B cell (primary cell): ENCODE results near the gene STAT4.

Source experiments
- EZH2 ChIP-seq: IDR thresholded peaks from 2 replicates; pipeline ENCODE4 v1.6.1; 2012; ENCODE audit warnings: borderline replicate concordance, low read depth, mild to moderate bottlenecking, moderate library complexity, low read length; ENCODE audit not compliant: insufficient read depth, poor library complexity, severe bottlenecking
- TF ChIP-seq, protein P1 (sequence below): fragments of 200-600 bp; IDR thresholded peaks from one replicate; pipeline ENCODE4 v1.8.0; 2022; ENCODE audit warnings: antibody characterized with exemption, mild to moderate bottlenecking

DNA sequence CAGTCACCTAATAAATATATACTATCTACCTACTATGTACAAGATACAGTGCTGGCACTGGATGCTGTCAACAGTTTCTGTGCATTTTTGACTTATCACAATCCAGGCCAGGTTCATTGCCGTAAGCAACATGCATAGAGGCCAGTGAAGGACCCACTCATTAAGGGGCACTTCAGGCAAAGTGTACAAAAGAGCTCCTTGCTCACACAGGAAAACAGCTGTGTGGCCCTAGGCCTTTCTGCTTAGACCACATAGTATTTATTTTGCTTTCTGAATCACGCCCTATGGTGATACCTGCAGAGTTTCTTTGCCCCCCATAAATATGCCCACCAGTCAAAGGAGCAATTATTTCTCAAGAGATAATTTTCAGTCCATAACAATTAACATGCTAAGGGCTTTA is 39.6 kb upstream of the STAT4 start:
- TF ChIP-seq, protein P1, sequence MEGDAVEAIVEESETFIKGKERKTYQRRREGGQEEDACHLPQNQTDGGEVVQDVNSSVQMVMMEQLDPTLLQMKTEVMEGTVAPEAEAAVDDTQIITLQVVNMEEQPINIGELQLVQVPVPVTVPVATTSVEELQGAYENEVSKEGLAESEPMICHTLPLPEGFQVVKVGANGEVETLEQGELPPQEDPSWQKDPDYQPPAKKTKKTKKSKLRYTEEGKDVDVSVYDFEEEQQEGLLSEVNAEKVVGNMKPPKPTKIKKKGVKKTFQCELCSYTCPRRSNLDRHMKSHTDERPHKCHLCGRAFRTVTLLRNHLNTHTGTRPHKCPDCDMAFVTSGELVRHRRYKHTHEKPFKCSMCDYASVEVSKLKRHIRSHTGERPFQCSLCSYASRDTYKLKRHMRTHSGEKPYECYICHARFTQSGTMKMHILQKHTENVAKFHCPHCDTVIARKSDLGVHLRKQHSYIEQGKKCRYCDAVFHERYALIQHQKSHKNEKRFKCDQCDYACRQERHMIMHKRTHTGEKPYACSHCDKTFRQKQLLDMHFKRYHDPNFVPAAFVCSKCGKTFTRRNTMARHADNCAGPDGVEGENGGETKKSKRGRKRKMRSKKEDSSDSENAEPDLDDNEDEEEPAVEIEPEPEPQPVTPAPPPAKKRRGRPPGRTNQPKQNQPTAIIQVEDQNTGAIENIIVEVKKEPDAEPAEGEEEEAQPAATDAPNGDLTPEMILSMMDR: no peak
- no peak for TF ChIP-seq EZH2
